HG03103 (cell line): Measurements from ENCODE around the gene TPRX2.
"Not testable (repeated sequence)": the region's sequence is repeated elsewhere in the genome, so short reads cannot be mapped to it uniquely, and the experiment has no call there.

ENCODE experiments used
- ATAC-seq: cut with Tn5 transposase; IDR thresholded peaks from one replicate; pipeline ENCODE4 v1.9.1; 2021; ENCODE audit warnings: low read depth; ENCODE audit not compliant: unreplicated experiment

TPRX2 gene

GRCh38 chr19:47860602-47861297 lies 1.7 kb downstream of the TPRX2 start:
- ATAC-seq = no peak

GRCh38 chr19:47861630-47862029 lies 2.6 kb downstream of the TPRX2 start:
- ATAC-seq = no peak

- no peak for ATAC-seq
These were observed 4.5 kb downstream of the TPRX2 start for GRCh38 chr19:47863514-47863936.

GRCh38 chr19:47865166-47865565 lies 6.1 kb downstream of the TPRX2 start:
- no peak for ATAC-seq

GRCh38 chr19:47878906-47879305 lies 19.9 kb downstream of the TPRX2 start:
- ATAC-seq = no peak

- ATAC-seq = not testable (repeated sequence)
These were observed 20.4 kb downstream of the TPRX2 start for GRCh38 chr19:47879385-47879784.

GRCh38 chr19:47881757-47882156 lies 22.7 kb downstream of the TPRX2 start:
- ATAC-seq = no peak

- no peak for ATAC-seq
These were observed 23.9 kb downstream of the TPRX2 start for GRCh38 chr19:47882890-47883289.

- no peak for ATAC-seq
These were observed 26.0 kb downstream of the TPRX2 start for GRCh38 chr19:47885067-47885463.

- no peak for ATAC-seq
These were observed 27.1 kb downstream of the TPRX2 start, which contains the start of gene SULT2A1 for GRCh38 chr19:47886010-47886559. TSS of gene SULT2A1 (minus strand) at chr19:47886315. CDS start at chr19:47886257, 58 bp downstream.

- no peak for ATAC-seq
These were observed 32.0 kb downstream of the TPRX2 start for GRCh38 chr19:47890865-47891621.

GRCh38 chr19:47891622-47891922 lies 32.5 kb downstream of the TPRX2 start:
- ATAC-seq = no peak

- no peak for ATAC-seq
These were observed 33.1 kb downstream of the TPRX2 start for GRCh38 chr19:47891923-47892666.

- no peak for ATAC-seq
These were observed 36.2 kb downstream of the TPRX2 start for GRCh38 chr19:47895165-47895782.

- ATAC-seq = no peak
These were observed 37.0 kb downstream of the TPRX2 start for GRCh38 chr19:47896019-47896418.

GRCh38 chr19:47896773-47897172 lies 37.7 kb downstream of the TPRX2 start:
- ATAC-seq = no peak

GRCh38 chr19:47897861-47898260 lies 38.8 kb downstream of the TPRX2 start:
- ATAC-seq = no peak

- no peak for ATAC-seq
These were observed 40.3 kb downstream of the TPRX2 start for GRCh38 chr19:47899335-47899734.

- no peak for ATAC-seq
These were observed 42.3 kb downstream of the TPRX2 start for GRCh38 chr19:47901370-47901769.

GRCh38 chr19:47909350-47909749 lies 50.3 kb downstream of the TPRX2 start:
- ATAC-seq = not testable (repeated sequence)

GRCh38 chr19:47910191-47910590 lies 51.2 kb downstream of the TPRX2 start:
- ATAC-seq = not testable (repeated sequence)
